ENCODE results near the gene GPR132. TPM values are rescaled to one million over a fixed set of nuclear protein-coding genes. Genes with fewer than 3 reads are reported as not detected.

GPR132 gene
- total RNA-seq, 1 experiment from 2014 or later = not detected

DNA sequence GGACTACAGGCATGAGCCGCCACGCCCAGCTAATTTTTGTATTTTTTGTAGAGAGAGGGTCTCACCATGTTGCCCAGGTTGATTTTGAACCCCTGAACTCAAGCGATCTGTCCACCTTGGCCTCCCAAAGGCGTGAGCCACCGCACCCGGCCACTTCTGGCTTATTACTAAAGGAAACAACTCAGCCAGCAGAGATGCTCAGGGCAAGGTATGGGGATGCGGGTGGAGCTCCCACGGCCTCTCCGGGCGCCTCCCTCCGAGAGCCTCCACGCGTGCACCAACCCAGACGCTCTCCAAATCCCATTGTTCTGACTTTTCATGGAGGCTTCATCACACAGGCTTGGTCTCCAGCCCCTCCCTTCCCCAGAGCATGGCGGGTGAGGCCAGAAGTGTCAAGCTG, 6.1 kb upstream of the GPR132 start:
- no peaks in the 10 kb centered on the region for H3K9me3 ChIP-seq (ENCODE audit: insufficient read depth, low read depth)
- H3K36me3 ChIP-seq (ENCODE audit: low read depth) = no peaks in the 10 kb centered on the region
- no peaks in the 10 kb centered on the region for H4K20me1 ChIP-seq (ENCODE audit: insufficient read depth)
- H3K4me1 ChIP-seq (replicated peaks; ENCODE audit: insufficient read depth) = no peaks in the 10 kb centered on the region
- no peak overlapping the region for H3K27ac ChIP-seq
- H3K4me3 ChIP-seq = no peak overlapping the region
- ChIA-PET POLR2A (ENCODE audit: unreplicated experiment) (no interaction called here), CTCF (no interaction called here)
- H3K27me3 ChIP-seq (ENCODE audit: insufficient read depth, low read depth) = no peaks in the 10 kb centered on the region
- no TSS peak for BruUV-seq (replicated peaks)
- H2AFZ ChIP-seq = no peak overlapping the region
- DNase-seq = no peak
- intact Hi-C loops (cut with micrococcal nuclease; ENCODE audit: unreplicated experiment) = no loop called here
- no peak overlapping the region for H3K4me2 ChIP-seq
- no peaks in the 10 kb centered on the region for H3K9me2 ChIP-seq (ENCODE audit: insufficient read depth)
- H3K79me2 ChIP-seq (ENCODE audit: low read depth) = no peaks in the 10 kb centered on the region
- no peaks in the 10 kb centered on the region; the same call in 1 of the 2 replicates for H3F3A ChIP-seq (ENCODE audit: insufficient read depth, low read depth)
- TF ChIP-seq, protein P1, sequence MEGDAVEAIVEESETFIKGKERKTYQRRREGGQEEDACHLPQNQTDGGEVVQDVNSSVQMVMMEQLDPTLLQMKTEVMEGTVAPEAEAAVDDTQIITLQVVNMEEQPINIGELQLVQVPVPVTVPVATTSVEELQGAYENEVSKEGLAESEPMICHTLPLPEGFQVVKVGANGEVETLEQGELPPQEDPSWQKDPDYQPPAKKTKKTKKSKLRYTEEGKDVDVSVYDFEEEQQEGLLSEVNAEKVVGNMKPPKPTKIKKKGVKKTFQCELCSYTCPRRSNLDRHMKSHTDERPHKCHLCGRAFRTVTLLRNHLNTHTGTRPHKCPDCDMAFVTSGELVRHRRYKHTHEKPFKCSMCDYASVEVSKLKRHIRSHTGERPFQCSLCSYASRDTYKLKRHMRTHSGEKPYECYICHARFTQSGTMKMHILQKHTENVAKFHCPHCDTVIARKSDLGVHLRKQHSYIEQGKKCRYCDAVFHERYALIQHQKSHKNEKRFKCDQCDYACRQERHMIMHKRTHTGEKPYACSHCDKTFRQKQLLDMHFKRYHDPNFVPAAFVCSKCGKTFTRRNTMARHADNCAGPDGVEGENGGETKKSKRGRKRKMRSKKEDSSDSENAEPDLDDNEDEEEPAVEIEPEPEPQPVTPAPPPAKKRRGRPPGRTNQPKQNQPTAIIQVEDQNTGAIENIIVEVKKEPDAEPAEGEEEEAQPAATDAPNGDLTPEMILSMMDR (conservative IDR thresholded peaks at IDR 0.05) = no peak
- TF ChIP-seq EZH2 (IDR thresholded peaks at IDR 0.05; ENCODE audit: low read depth) = no peak

DNA sequence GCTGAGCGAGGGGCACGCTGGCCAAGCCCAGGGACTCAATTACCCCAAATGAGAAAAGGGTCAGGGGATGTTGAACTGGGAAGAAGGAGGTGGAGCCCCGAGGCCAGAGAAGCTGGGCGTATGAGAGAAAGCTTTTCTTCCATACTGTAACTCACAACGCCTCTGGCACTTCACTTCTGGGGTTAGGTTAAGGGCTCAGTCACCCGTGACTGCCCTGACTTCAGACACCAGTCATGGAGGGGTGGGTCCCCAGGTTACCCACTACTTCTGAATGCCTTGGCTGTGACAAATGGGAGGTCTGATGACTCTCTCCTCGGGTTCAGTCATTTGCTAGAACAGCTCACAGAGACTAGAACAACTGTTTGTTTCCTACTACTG, 5.5 kb upstream of the GPR132 start:
- Histone ChIP-seq H4K20me1 (ENCODE audit: insufficient read depth) (no peaks in the 10 kb centered on the region), H3K9me2 (ENCODE audit: insufficient read depth) (no peaks in the 10 kb centered on the region), H3F3A (ENCODE audit: insufficient read depth, low read depth) (no peaks in the 10 kb centered on the region; the same call in 1 of the 2 replicates), H3K4me3 (no peak overlapping the region), H3K79me2 (ENCODE audit: low read depth) (no peaks in the 10 kb centered on the region), H3K9me3 (ENCODE audit: insufficient read depth, low read depth) (no peaks in the 10 kb centered on the region), H3K36me3 (ENCODE audit: low read depth) (no peaks in the 10 kb centered on the region), H3K4me2 (no peak overlapping the region), H3K27ac (no peak overlapping the region), H3K4me1 (replicated peaks; ENCODE audit: insufficient read depth) (no peaks in the 10 kb centered on the region), H2AFZ (no peak overlapping the region), H3K27me3 (ENCODE audit: insufficient read depth, low read depth) (no peaks in the 10 kb centered on the region)
- DNase-seq = peak in 1 of 2 experiments; percentile 37
- intact Hi-C loops (cut with micrococcal nuclease; ENCODE audit: unreplicated experiment) = no loop called here
- TF ChIP-seq, protein P1 (conservative IDR thresholded peaks at IDR 0.05) = no peak
- TF ChIP-seq EZH2 (IDR thresholded peaks at IDR 0.05; ENCODE audit: low read depth) = no peak
- ChIA-PET CTCF (no interaction called here), POLR2A (ENCODE audit: unreplicated experiment) (no interaction called here)
- BruUV-seq (replicated peaks) = no TSS peak

DNA sequence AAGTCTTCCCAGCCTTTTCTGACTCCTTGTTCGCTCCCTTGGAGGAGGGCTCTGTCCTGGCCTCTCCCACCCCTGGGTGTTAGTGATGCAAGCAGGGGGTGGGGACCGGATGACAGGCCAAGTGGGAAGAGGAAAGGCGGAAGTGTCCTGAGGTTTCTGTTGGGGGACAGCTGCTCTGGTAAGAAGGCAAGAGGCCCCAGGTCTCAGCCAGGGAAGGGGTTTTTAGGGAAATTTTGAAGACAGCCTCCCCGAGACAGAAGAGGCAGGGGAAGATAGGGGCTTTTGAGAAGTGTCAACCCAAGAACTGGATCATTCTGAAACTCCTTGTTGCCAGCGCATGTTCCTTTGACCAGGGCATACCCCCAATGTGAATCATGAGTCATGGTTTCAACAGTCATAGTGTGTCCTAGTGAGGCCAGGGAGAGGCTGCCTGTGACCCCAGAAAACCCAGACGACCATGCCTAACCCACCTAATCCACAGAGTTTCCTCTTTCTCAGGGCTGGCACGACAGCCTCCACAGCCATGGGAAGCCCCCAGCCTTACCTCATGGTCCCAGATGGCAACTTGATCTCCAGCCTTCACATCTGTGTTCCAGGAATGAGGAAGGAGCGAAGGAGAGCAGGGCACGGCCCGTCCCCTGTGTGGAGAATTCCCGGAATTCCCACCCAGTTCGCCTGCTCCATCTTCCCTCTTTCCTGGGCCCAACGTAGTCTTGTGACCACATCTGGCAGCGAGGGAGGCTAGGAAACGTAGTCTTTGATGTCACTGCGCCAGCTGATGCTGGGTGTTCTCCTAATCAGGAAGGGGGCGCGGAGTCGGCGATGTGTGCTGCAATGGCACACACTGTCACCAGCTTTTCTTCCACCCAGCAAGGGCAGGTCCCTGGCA, 4.9 kb upstream of the GPR132 start:
- H2AFZ ChIP-seq = no peak overlapping the region
- ChIA-PET POLR2A (ENCODE audit: unreplicated experiment) (no interaction called here), CTCF (no interaction called here)
- H3F3A ChIP-seq (ENCODE audit: insufficient read depth, low read depth) = no peaks in the 10 kb centered on the region; the same call in 1 of the 2 replicates
- no peaks in the 10 kb centered on the region for H3K4me1 ChIP-seq (replicated peaks; ENCODE audit: insufficient read depth)
- no peaks in the 10 kb centered on the region for H3K79me2 ChIP-seq (ENCODE audit: low read depth)
- H3K9me2 ChIP-seq (ENCODE audit: insufficient read depth) = no peaks in the 10 kb centered on the region
- no peaks in the 10 kb centered on the region for H3K27me3 ChIP-seq (ENCODE audit: insufficient read depth, low read depth)
- H3K4me2 ChIP-seq = no peak overlapping the region
- H4K20me1 ChIP-seq (ENCODE audit: insufficient read depth) = no peaks in the 10 kb centered on the region
- intact Hi-C loops (cut with micrococcal nuclease; ENCODE audit: unreplicated experiment) = no loop called here
- H3K36me3 ChIP-seq (ENCODE audit: low read depth) = no peaks in the 10 kb centered on the region
- no peak for DNase-seq
- no TSS peak for BruUV-seq (replicated peaks)
- H3K9me3 ChIP-seq (ENCODE audit: insufficient read depth, low read depth) = no peaks in the 10 kb centered on the region
- H3K4me3 ChIP-seq = no peak overlapping the region
- no peak for TF ChIP-seq EZH2 (IDR thresholded peaks at IDR 0.05; ENCODE audit: low read depth)
- TF ChIP-seq, protein P1 (conservative IDR thresholded peaks at IDR 0.05) = no peak
- no peak overlapping the region for H3K27ac ChIP-seq

Measured in PC-9 (cell line).